GM12878 (cell line): ENCODE results near the gene NRXN3. TPM values are rescaled to one million over a fixed set of nuclear protein-coding genes. Genes with fewer than 3 reads are reported as not detected.

Experiments used
- ATAC-seq: fragments of 200-7000 bp; cut with Tn5 transposase; 3 replicates; pipeline ENCODE4 v1.9.1; 2020; ENCODE audit warnings: mild to moderate bottlenecking, moderate library complexity
- BruUV-seq: library from RNA; stranded (reverse); fragments of 400-500 nt; replicated peaks from 2 replicates; lab custom pipeline; 2021; lab: Mats Ljungman, UMichigan
- CTCF ChIA-PET: fragments of 300-600 bp; sonication (Branson Sonifier 250); formaldehyde crosslinking; extraction: SDS; loops from one replicate; lab custom pipeline; 2021; ENCODE audit warnings: inconsistent platforms; lab: Yijun Ruan, JAX
- POLR2A ChIA-PET: fragments of 350-600 bp; formaldehyde crosslinking; extraction: SDS; loops from one replicate; lab custom pipeline; 2021; ENCODE audit warnings: inconsistent platforms; lab: Charles Lee
- RAD21 ChIA-PET: fragments of 300-600 bp; sonication (Branson Sonifier 250); formaldehyde crosslinking; loops from one replicate; lab custom pipeline; 2023; ENCODE audit warnings: antibody characterized with exemption; ENCODE audit not compliant: unreplicated experiment; lab: Charles Lee
- SMC1A ChIA-PET: fragments of 300-600 bp; sonication (Branson Sonifier 250); formaldehyde crosslinking; loops from one replicate; lab custom pipeline; 2023; ENCODE audit not compliant: unreplicated experiment, uncharacterized antibody; lab: Charles Lee
- DNase-seq: peaks from one replicate; pipeline ENCODE4 v3.0.0-alpha.2; 2011; ENCODE audit warnings: low read depth, low spot score
- FAIRE-seq: peaks from 3 replicates; lab custom pipeline; 2011; peaks lifted over from hg19 to GRCh38; lab: Jason Lieb, UNC
- H2AFZ ChIP-seq: 2 replicates; pipeline ENCODE4 v1.6.0; 2011; ENCODE audit warnings: low read depth, low read length, control low read depth; ENCODE audit not compliant: control insufficient read depth
- H3K27ac ChIP-seq: 2 replicates; pipeline ENCODE4 v1.5.1; 2011; ENCODE audit warnings: control low read depth; ENCODE audit not compliant: control insufficient read depth, insufficient read depth
- H3K27me3 ChIP-seq, 2 experiments: replicated peaks in 1 of 2; 2 replicates each; pipeline versions ENCODE4 v1.6.0 to v1.6.1; 2011; ENCODE audit warnings: low read length in 1 of 2; ENCODE audit not compliant: control insufficient read depth in 2 of 2, insufficient read depth in 2 of 2
- H3K36me3 ChIP-seq, 2 experiments: 2 replicates each; pipeline ENCODE4 v1.5.1; 2011; ENCODE audit warnings: low read length in 1 of 2; ENCODE audit not compliant: control insufficient read depth in 2 of 2, insufficient read depth in 2 of 2
- H3K4me1 ChIP-seq: 2 replicates; pipeline ENCODE4 v1.6.1; 2011; ENCODE audit warnings: mild to moderate bottlenecking, low read length, moderate library complexity, mixed read lengths; ENCODE audit not compliant: control insufficient read depth, insufficient read depth
- H3K4me2 ChIP-seq: 2 replicates; pipeline ENCODE4 v1.6.0; 2011; ENCODE audit warnings: control low read depth; ENCODE audit not compliant: control insufficient read depth, insufficient read depth
- H3K4me3 ChIP-seq: fragments of 200-600 bp; sonication (generic); 2 replicates; pipeline ENCODE4 v1.5.1; 2016
- H3K79me2 ChIP-seq: 2 replicates; pipeline ENCODE4 v1.6.0; 2011; ENCODE audit warnings: low read length; ENCODE audit not compliant: control insufficient read depth, insufficient read depth
- H3K9ac ChIP-seq: 2 replicates; pipeline ENCODE4 v1.8.0; 2011; ENCODE audit warnings: low read length, control low read depth, mixed read lengths; ENCODE audit not compliant: control insufficient read depth, insufficient read depth
- H3K9me3 ChIP-seq: replicated peaks from 3 replicates; pipeline ENCODE4 v1.5.1; 2011; ENCODE audit warnings: mild to moderate bottlenecking, low read length; ENCODE audit not compliant: control insufficient read depth, insufficient read depth
- H4K20me1 ChIP-seq: 2 replicates; pipeline ENCODE4 v1.6.0; 2011; ENCODE audit not compliant: control insufficient read depth, insufficient read depth
- EP300 ChIP-seq, 2 experiments: fragments of 150-350 bp in 1 of 2; IDR thresholded peaks; 2 replicates each; pipeline ENCODE4 v1.6.1; 2011 to 2012; ENCODE audit warnings: low read depth in 2 of 2, low read length in 2 of 2, borderline replicate concordance in 1 of 2, improper control_type of control experiment in 1 of 2, inconsistent platforms in 1 of 2; ENCODE audit not compliant: control insufficient read depth in 1 of 2
- FOS ChIP-seq: IDR thresholded peaks from 3 replicates; pipeline ENCODE4 v1.6.1; 2011; ENCODE audit warnings: borderline replicate concordance; ENCODE audit not compliant: insufficient read length; ENCODE audit errors: extremely low read depth
- FOXM1 ChIP-seq: IDR thresholded peaks from 2 replicates; pipeline ENCODE4 v1.6.1; 2012; ENCODE audit warnings: low read depth, mild to moderate bottlenecking, inconsistent platforms, low read length, moderate library complexity
- MEF2A ChIP-seq: IDR thresholded peaks from 2 replicates; pipeline ENCODE4 v1.6.1; 2011; ENCODE audit warnings: low read depth, mild to moderate bottlenecking, low read length, moderate library complexity; ENCODE audit not compliant: insufficient read depth
- PKNOX1 ChIP-seq: fragments of 450-650 bp; IDR thresholded peaks from 2 replicates; pipeline ENCODE4 v1.6.1; 2016; ENCODE audit warnings: mild to moderate bottlenecking
- RB1 ChIP-seq: fragments of 450-650 bp; formaldehyde crosslinking; IDR thresholded peaks from 2 replicates; pipeline ENCODE4 v1.6.1; 2017; ENCODE audit warnings: mild to moderate bottlenecking, borderline replicate concordance
- SRF ChIP-seq, 2 experiments: IDR thresholded peaks; 2 replicates each; pipeline ENCODE4 v1.6.1; 2011; ENCODE audit warnings: low read depth in 2 of 2, low read length in 2 of 2, mild to moderate bottlenecking in 1 of 2, moderate library complexity in 1 of 2
- TCF3 ChIP-seq: IDR thresholded peaks from 2 replicates; pipeline ENCODE4 v1.6.1; 2012; ENCODE audit warnings: low read depth, mild to moderate bottlenecking, low read length, borderline replicate concordance; ENCODE audit not compliant: insufficient read depth
- YY1 ChIP-seq: IDR thresholded peaks from 2 replicates; pipeline ENCODE4 v1.6.1; 2011; ENCODE audit warnings: low read depth, mild to moderate bottlenecking, low read length
- ZBED1 ChIP-seq: IDR thresholded peaks from 2 replicates; pipeline ENCODE4 v1.6.1; 2016; ENCODE audit warnings: borderline replicate concordance
- ZBTB11 ChIP-seq: fragments of 450-650 bp; formaldehyde crosslinking; IDR thresholded peaks from 2 replicates; pipeline ENCODE4 v1.5.0; 2022; ENCODE audit warnings: mild to moderate bottlenecking, missing genetic modification characterization
- WGBS: methylation state at CpG from one replicate; pipeline ENCODE4 v1.1.6; 2016; ENCODE audit warnings: low lambda C conversion rate; ENCODE audit not compliant: insufficient replicate concordance, insufficient coverage; ENCODE audit errors: missing lambda C conversion rate; 5-methylcytosine and 5-hydroxymethylcytosine counted together
- in situ Hi-C: fragments of 300-500 bp; cut with MboI; formaldehyde crosslinking; loops from 9 replicates; pipeline ENCODE4 v1.14.3; 2018; ENCODE audit warnings: mixed read lengths
- intact Hi-C: fragments of 100-400 bp; cut with micrococcal nuclease; formaldehyde crosslinking; loops from one replicate; pipeline ENCODE4 v1.14.2; 2022; ENCODE audit not compliant: unreplicated experiment
- polyA plus RNA-seq, 11 experiments: library from polyadenylated mRNA; depleted of rRNA in 4 of 11; unstranded in 6 of 11; stranded (reverse) in 5 of 11; fragments of >200 nt; fragmentation: Nextera tagmentation in 4 of 11; fragmentation: Illumina TruSeq in 1 of 11; extraction: Ambion mirVana in 4 of 11; extraction: Trizol in 1 of 11; gene quantifications; 1 replicate in 1 of 11; 2 replicates in 10 of 11; pipeline versions ENCODE4 v1.2.1 to v1.2.3, GENCODE V29; 2011 to 2016; ENCODE audit warnings: inconsistent platforms in 2 of 11, missing spikeins in 2 of 11, low read depth in 1 of 11
- total RNA-seq, 4 experiments: library from RNA; depleted of rRNA in 3 of 4; stranded (reverse); fragments of >200 nt in 3 of 4; fragmentation: Illumina TruSeq in 1 of 4; extraction: Trizol in 1 of 4; gene quantifications; 2 replicates each; pipeline versions ENCODE4 v1.2.1 to v1.2.3, GENCODE V29; 2013 to 2021

The NRXN3 gene
- total and polyA plus RNA-seq, 10 of the 15 experiments (the other 5 are each of a cell fraction or from before 2014, with no cell fraction given): 0.52 to 3.3 (median 1.4) TPM

GRCh38 chr14:78605897-78606500 is 435.8 kb downstream of the NRXN3 start:
- TF ChIP-seq YY1 (no peak), RB1 (no peak), FOS (no peak), FOXM1 (no peak), EP300 (IDR thresholded peaks at IDR 0.05; ENCODE audit: borderline replicate concordance in 1 of 2, control insufficient read depth in 1 of 2, low read depth in 2 of 2, low read length in 2 of 2) (no peak), ZBTB11 (CRISPR knock-in tag) (no peak), MEF2A (no peak), ZBED1 (no peak), PKNOX1 (no peak), TCF3 (no peak), SRF (IDR thresholded peaks at IDR 0.05; ENCODE audit: low read depth in 2 of 2, low read length in 2 of 2) (no peak)
- TF ChIP-seq, all 136 proteins: peak for 0
- ChIA-PET RAD21 (no interaction called here), POLR2A (no interaction called here), CTCF (no interaction called here), SMC1A (no interaction called here)
- Histone ChIP-seq H3K9me3 (no peaks in the 10 kb centered on the region), H3K4me3 (no peak overlapping the region), H3K4me2 (no peak overlapping the region), H3K4me1 (no peaks in the 10 kb centered on the region), H2AFZ (no peak overlapping the region), H3K27ac (no peak overlapping the region), H4K20me1 (no peaks in the 10 kb centered on the region), H3K9ac (no peak overlapping the region), H3K79me2 (no peaks in the 10 kb centered on the region), H3K36me3 (no peaks in the 10 kb centered on the region), H3K27me3 (no peaks in the 10 kb centered on the region)
- WGBS: 71% methylated on average over 1 of the region's 1 CpG
- FAIRE-seq (no peak), ATAC-seq (no peak), DNase-seq (no peak)
- in situ Hi-C loops: no loop called here
- intact Hi-C loops: no loop called here
- no TSS peak for BruUV-seq
